ENCODE measurements around the gene DAAM2.

DAAM2 gene

DNA sequence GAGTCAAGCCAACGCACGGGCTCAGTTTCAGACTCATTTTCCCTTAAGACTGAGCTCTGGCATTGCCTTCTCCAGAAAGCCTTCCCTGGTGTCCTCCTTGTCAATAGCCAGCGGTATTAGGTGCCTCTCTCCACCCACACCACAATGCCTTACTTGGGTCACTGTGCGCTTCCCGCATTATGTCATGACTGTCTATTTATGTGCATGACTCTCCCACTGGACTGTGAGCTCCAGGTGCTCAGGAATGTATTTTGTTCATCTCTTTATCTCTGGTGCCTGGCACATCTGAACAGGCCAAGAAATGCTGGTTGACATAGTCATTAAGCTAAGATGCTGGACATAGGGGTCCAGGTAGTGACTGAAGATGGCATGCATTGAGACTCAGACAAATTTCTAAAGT lies 42.7 kb downstream of the DAAM2 start:
- Histone ChIP-seq H3K36me3 (ENCODE audit: control insufficient read depth in 1 of 2, insufficient read depth in 2 of 2, low read length in 2 of 2) (no peaks in the 10 kb centered on the region), H3K4me3 (ENCODE audit: low read depth in 1 of 2, low read length in 2 of 2) (no peak overlapping the region), H3K27me3 (ENCODE audit: low read depth, low read length) (no peaks in the 10 kb centered on the region), H3K9me3 (ENCODE audit: control insufficient read depth in 1 of 2, low read length in 2 of 2) (no peaks in the 10 kb centered on the region), H3K4me1 (ENCODE audit: control insufficient read depth in 1 of 2, insufficient read depth in 2 of 2, low read length in 2 of 2) (peaks cover 15 to 77% of the 10 kb centered on the region in 2 donors), H3K27ac (ENCODE audit: low read length) (no peak overlapping the region)

GRCh38 chr6:39835821-39836295 lies 43.7 kb downstream of the DAAM2 start:
- no peak overlapping the region for H3K4me3 ChIP-seq (ENCODE audit: low read depth in 1 of 2, low read length in 2 of 2)
- H3K4me1 ChIP-seq (ENCODE audit: control insufficient read depth in 1 of 2, insufficient read depth in 2 of 2, low read length in 2 of 2), result peaks cover 15 to 75% of the 10 kb centered on the region in 2 donors
- H3K27me3 ChIP-seq (ENCODE audit: low read depth, low read length), result no peaks in the 10 kb centered on the region
- H3K9me3 ChIP-seq (ENCODE audit: control insufficient read depth in 1 of 2, low read length in 2 of 2), result no peaks in the 10 kb centered on the region
- H3K27ac ChIP-seq (ENCODE audit: low read length), result no peak overlapping the region
- H3K36me3 ChIP-seq (ENCODE audit: control insufficient read depth in 1 of 2, insufficient read depth in 2 of 2, low read length in 2 of 2), result no peaks in the 10 kb centered on the region

DNA sequence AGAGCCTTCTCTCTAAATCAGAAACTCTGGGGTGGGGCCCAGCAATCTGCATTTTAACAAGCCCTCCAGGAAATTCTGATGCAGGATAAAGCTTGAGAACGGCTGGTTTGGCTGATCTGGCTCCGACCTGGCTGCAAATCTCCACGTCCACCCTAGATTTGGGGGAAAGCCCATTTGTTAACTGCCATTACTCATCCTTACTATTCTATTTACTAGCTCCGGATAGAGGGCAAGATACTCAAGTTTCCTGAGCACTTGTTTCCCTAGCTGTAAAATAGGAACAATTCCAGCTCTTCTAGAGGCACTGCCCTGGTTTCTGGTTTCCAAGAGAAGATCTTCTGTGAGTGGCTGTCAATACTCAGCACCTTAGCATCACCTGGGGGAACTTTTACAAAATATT lies 44.4 kb downstream of the DAAM2 start:
- peaks cover 15 to 72% of the 10 kb centered on the region in 2 donors for H3K4me1 ChIP-seq (ENCODE audit: control insufficient read depth in 1 of 2, insufficient read depth in 2 of 2, low read length in 2 of 2)
- no peak overlapping the region for H3K4me3 ChIP-seq (ENCODE audit: low read depth in 1 of 2, low read length in 2 of 2)
- H3K27ac ChIP-seq (ENCODE audit: low read length), result peak overlapping the region; percentile 40
- H3K36me3 ChIP-seq (ENCODE audit: control insufficient read depth in 1 of 2, insufficient read depth in 2 of 2, low read length in 2 of 2), result no peaks in the 10 kb centered on the region
- H3K9me3 ChIP-seq (ENCODE audit: control insufficient read depth in 1 of 2, low read length in 2 of 2), result no peaks in the 10 kb centered on the region
- H3K27me3 ChIP-seq (ENCODE audit: low read depth, low read length), result no peaks in the 10 kb centered on the region

DNA sequence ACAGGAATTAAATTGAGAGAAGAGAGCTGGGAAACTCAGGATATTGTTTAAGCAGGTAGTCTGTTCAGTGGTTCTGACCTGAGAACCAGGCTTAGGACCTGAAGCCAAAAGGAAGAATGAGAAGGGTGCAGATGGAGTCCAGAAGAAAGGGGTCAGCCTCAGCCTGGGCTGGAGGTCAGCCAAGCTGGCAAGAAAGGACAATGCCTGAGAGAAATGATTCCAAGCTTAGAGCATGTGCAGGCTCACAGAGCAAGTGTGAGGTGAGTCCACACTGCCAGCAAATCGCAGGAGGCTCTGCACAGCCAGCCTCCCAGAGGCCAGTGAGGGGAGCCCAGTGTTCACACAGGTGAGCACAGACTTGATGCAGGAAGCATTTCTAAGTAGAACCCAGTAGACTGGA lies 47.3 kb downstream of the DAAM2 start:
- Histone ChIP-seq H3K27ac (ENCODE audit: low read length) (no peak overlapping the region), H3K4me1 (ENCODE audit: control insufficient read depth in 1 of 2, insufficient read depth in 2 of 2, low read length in 2 of 2) (peaks cover 15 to 63% of the 10 kb centered on the region in 2 donors), H3K36me3 (ENCODE audit: control insufficient read depth in 1 of 2, insufficient read depth in 2 of 2, low read length in 2 of 2) (peaks cover 0 to 5% of the 10 kb centered on the region in 2 donors), H3K9me3 (ENCODE audit: control insufficient read depth in 1 of 2, low read length in 2 of 2) (no peaks in the 10 kb centered on the region), H3K4me3 (ENCODE audit: low read depth in 1 of 2, low read length in 2 of 2) (no peak overlapping the region), H3K27me3 (ENCODE audit: low read depth, low read length) (no peaks in the 10 kb centered on the region)

GRCh38 chr6:39840781-39841180 lies 48.6 kb downstream of the DAAM2 start:
- Histone ChIP-seq H3K9me3 (ENCODE audit: control insufficient read depth in 1 of 2, low read length in 2 of 2) (no peaks in the 10 kb centered on the region), H3K4me3 (ENCODE audit: low read depth in 1 of 2, low read length in 2 of 2) (no peak overlapping the region), H3K36me3 (ENCODE audit: control insufficient read depth in 1 of 2, insufficient read depth in 2 of 2, low read length in 2 of 2) (peaks cover 0 to 5% of the 10 kb centered on the region in 2 donors), H3K27ac (ENCODE audit: low read length) (no peak overlapping the region), H3K4me1 (ENCODE audit: control insufficient read depth in 1 of 2, insufficient read depth in 2 of 2, low read length in 2 of 2) (peaks cover 11 to 52% of the 10 kb centered on the region in 2 donors), H3K27me3 (ENCODE audit: low read depth, low read length) (no peaks in the 10 kb centered on the region)

GRCh38 chr6:39841291-39841690 lies 49.1 kb downstream of the DAAM2 start:
- Histone ChIP-seq H3K36me3 (ENCODE audit: control insufficient read depth in 1 of 2, insufficient read depth in 2 of 2, low read length in 2 of 2) (peaks cover 0 to 5% of the 10 kb centered on the region in 2 donors), H3K4me3 (ENCODE audit: low read depth in 1 of 2, low read length in 2 of 2) (no peak overlapping the region), H3K27me3 (ENCODE audit: low read depth, low read length) (no peaks in the 10 kb centered on the region), H3K4me1 (ENCODE audit: control insufficient read depth in 1 of 2, insufficient read depth in 2 of 2, low read length in 2 of 2) (peaks cover 6 to 52% of the 10 kb centered on the region in 2 donors), H3K9me3 (ENCODE audit: control insufficient read depth in 1 of 2, low read length in 2 of 2) (no peaks in the 10 kb centered on the region), H3K27ac (ENCODE audit: low read length) (no peak overlapping the region)

- no peaks in the 10 kb centered on the region for H3K27me3 ChIP-seq (ENCODE audit: low read depth, low read length)
- peaks cover 0 to 5% of the 10 kb centered on the region in 2 donors for H3K36me3 ChIP-seq (ENCODE audit: control insufficient read depth in 1 of 2, insufficient read depth in 2 of 2, low read length in 2 of 2)
- no peak overlapping the region for H3K4me3 ChIP-seq (ENCODE audit: low read depth in 1 of 2, low read length in 2 of 2)
- no peaks in the 10 kb centered on the region for H3K9me3 ChIP-seq (ENCODE audit: control insufficient read depth in 1 of 2, low read length in 2 of 2)
- peaks cover 0 to 52% of the 10 kb centered on the region in 2 donors for H3K4me1 ChIP-seq (ENCODE audit: control insufficient read depth in 1 of 2, insufficient read depth in 2 of 2, low read length in 2 of 2)
- no peak overlapping the region for H3K27ac ChIP-seq (ENCODE audit: low read length)
Measured at GRCh38 chr6:39841923-39842322, 49.7 kb downstream of the DAAM2 start.

DNA sequence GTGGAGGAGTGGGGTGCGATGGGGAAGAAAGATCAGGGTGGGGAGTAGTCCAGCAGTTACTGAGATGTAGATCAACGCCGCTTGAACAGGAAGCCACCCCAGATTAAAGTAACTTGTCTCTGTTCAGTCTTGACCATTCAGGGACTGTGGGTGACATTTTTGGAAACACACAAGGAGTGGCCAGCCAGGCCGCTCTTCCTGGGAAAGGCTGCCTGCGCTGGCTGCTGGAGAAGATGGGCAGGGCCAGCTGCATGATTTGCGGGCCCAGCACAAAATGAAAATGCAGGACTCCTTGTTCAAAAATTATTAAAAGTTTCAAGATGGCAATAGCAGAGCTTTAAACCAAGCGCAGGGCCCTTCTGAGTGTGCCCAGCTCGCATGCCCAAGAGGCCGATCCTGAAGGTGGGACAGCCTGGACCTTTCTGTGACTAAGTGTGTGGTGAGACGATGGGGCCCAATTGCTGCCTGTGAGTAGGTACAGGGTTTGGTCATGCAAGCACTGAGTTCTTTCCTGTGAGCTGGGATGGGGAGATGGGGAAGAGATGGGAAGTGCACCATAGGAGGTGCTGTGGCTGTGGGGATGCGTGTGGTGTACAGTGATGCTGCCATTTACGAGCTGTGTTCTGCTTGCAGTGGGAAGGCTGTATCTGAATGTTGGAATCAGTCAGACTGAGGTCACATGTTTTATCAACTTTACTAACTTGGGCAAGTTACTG lies 51.3 kb downstream of the DAAM2 start:
- H3K27me3 ChIP-seq (ENCODE audit: low read depth, low read length), result no peaks in the 10 kb centered on the region
- no peaks in the 10 kb centered on the region for H3K9me3 ChIP-seq (ENCODE audit: control insufficient read depth in 1 of 2, low read length in 2 of 2)
- H3K4me3 ChIP-seq (ENCODE audit: low read depth in 1 of 2, low read length in 2 of 2), result no peak overlapping the region
- H3K36me3 ChIP-seq (ENCODE audit: control insufficient read depth in 1 of 2, insufficient read depth in 2 of 2, low read length in 2 of 2), result peaks cover 0 to 5% of the 10 kb centered on the region in 2 donors
- peaks cover 0 to 67% of the 10 kb centered on the region in 2 donors for H3K4me1 ChIP-seq (ENCODE audit: control insufficient read depth in 1 of 2, insufficient read depth in 2 of 2, low read length in 2 of 2)
- H3K27ac ChIP-seq (ENCODE audit: low read length), result no peak overlapping the region

GRCh38 chr6:39844866-39845265 lies 52.7 kb downstream of the DAAM2 start:
- H3K27ac ChIP-seq (ENCODE audit: low read length), result no peak overlapping the region
- H3K4me3 ChIP-seq (ENCODE audit: low read depth in 1 of 2, low read length in 2 of 2), result no peak overlapping the region
- no peaks in the 10 kb centered on the region for H3K9me3 ChIP-seq (ENCODE audit: control insufficient read depth in 1 of 2, low read length in 2 of 2)
- H3K4me1 ChIP-seq (ENCODE audit: control insufficient read depth in 1 of 2, insufficient read depth in 2 of 2, low read length in 2 of 2), result peaks cover 0 to 70% of the 10 kb centered on the region in 2 donors
- H3K36me3 ChIP-seq (ENCODE audit: control insufficient read depth in 1 of 2, insufficient read depth in 2 of 2, low read length in 2 of 2), result peaks cover 0 to 5% of the 10 kb centered on the region in 2 donors
- no peaks in the 10 kb centered on the region for H3K27me3 ChIP-seq (ENCODE audit: low read depth, low read length)

DNA sequence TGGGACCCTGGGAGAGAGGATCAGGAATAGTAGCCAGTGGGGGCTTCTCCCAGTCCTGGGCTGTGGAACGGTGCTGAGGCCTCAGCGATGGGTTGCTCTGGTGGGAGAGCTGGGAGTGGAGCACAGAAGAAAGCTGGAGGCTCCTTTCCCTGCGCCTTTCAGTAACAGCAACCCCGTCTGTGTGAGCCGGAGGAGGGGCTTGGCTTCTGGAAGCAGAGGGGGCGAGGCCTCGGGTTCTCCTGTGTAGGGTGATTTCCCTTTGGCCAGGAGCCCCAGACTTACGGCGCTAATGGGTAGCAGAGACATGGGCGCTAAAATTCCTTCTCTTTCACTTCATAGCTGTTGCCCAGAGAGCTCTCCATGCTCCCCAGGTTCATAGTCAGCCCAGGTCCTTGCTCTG lies 55.0 kb downstream of the DAAM2 start:
- Histone ChIP-seq H3K4me3 (ENCODE audit: low read depth in 1 of 2, low read length in 2 of 2) (peak overlapping the region in 1 of 2 donors; percentile 2), H3K4me1 (ENCODE audit: control insufficient read depth in 1 of 2, insufficient read depth in 2 of 2, low read length in 2 of 2) (peaks cover 8 to 82% of the 10 kb centered on the region in 2 donors)

GRCh38 chr6:39848171-39848570 lies 56.0 kb downstream of the DAAM2 start:
- Histone ChIP-seq H3K4me1 (ENCODE audit: control insufficient read depth in 1 of 2, insufficient read depth in 2 of 2, low read length in 2 of 2) (peaks cover 8 to 86% of the 10 kb centered on the region in 2 donors), H3K27me3 (ENCODE audit: low read depth, low read length) (no peaks in the 10 kb centered on the region), H3K36me3 (ENCODE audit: control insufficient read depth in 1 of 2, insufficient read depth in 2 of 2, low read length in 2 of 2) (no peaks in the 10 kb centered on the region), H3K4me3 (ENCODE audit: low read depth in 1 of 2, low read length in 2 of 2) (peak overlapping the region in 1 of 2 donors; percentile 20), H3K9me3 (ENCODE audit: control insufficient read depth in 1 of 2, low read length in 2 of 2) (no peaks in the 10 kb centered on the region), H3K27ac (ENCODE audit: low read length) (peak overlapping the region; percentile 27)

More for the DNA sequence above, 55.0 kb downstream of the DAAM2 start:
- peaks cover 0 to 1% of the 10 kb centered on the region in 2 donors for H3K36me3 ChIP-seq (ENCODE audit: control insufficient read depth in 1 of 2, insufficient read depth in 2 of 2, low read length in 2 of 2)
- H3K27ac ChIP-seq (ENCODE audit: low read length), result no peak overlapping the region
- no peaks in the 10 kb centered on the region for H3K9me3 ChIP-seq (ENCODE audit: control insufficient read depth in 1 of 2, low read length in 2 of 2)
- H3K27me3 ChIP-seq (ENCODE audit: low read depth, low read length), result no peaks in the 10 kb centered on the region

All from muscle layer of duodenum (tissue), 2 donors.